ENCODE results near the gene CEP250.
A peak's percentile ranks its signal among the peaks of the same experiment; 100 is the strongest.
"Not testable (repeated sequence)": the region's sequence is repeated elsewhere in the genome, so short reads cannot be mapped to it uniquely, and the experiment has no call there.

The CEP250 gene

DNA sequence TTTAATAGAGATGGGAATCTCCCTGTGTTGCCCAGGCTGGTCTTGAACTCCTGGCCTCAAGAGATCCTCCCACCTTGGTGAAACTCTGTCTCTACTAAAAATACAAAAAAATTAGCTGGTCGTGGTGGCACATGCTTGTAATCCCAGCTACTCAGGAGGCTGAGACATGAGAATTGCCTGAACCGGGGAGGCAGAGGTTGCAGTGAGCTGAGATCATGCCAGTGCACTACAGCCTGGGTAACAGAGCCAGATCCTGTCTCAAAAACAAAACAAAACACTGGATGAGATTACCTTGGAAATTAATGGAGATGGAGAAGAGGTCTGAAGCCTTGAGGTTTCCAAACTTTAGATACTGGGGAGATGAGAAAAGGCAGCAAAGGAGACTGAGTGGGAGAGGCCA lies 2.1 kb downstream of the CEP250 start:
- not testable (repeated sequence) for H3K4me3 ChIP-seq (ENCODE audit: low read length)

DNA sequence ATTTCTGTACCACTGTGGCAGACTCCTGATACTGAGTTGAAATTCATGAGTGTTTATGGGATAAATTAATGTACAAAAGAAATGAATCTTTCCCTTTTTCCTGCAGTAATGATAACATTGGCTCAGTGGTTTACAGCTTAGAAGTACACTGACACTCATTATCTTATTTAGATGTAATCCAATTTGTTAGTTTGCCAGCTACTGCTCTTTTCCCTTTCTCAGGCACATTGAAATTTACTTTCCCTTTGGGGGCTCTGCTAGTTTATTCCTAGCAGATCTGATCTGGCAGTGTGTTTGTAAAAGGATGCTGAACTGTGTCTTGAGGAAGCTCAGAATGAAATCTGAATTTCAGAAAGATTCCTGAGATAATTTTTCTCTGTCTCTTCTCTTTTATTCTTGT lies 3.0 kb downstream of the CEP250 start:
- Histone ChIP-seq H3K4me2 (ENCODE audit: low read length) (peak overlapping the region; percentile 23), H3F3A (ENCODE audit: control insufficient read depth, insufficient read depth) (peaks cover 10% of the 10 kb centered on the region; the same call in 1 of the 2 replicates), H3K9me3 (ENCODE audit: control insufficient read depth, insufficient read depth, low read length) (no peaks in the 10 kb centered on the region), H3K27me3 (ENCODE audit: control insufficient read depth, low read length) (no peaks in the 10 kb centered on the region), H3K4me3 (ENCODE audit: low read length) (no peak overlapping the region), H3K9me2 (replicated peaks; ENCODE audit: control insufficient read depth, low read length) (no peaks in the 10 kb centered on the region), H4K20me1 (ENCODE audit: control insufficient read depth, insufficient read depth, low read depth, low read length) (peaks cover 6% of the 10 kb centered on the region; the same call in 1 of the 2 replicates), H3K4me1 (ENCODE audit: control insufficient read depth, low read length) (peaks cover 43% of the 10 kb centered on the region), H3K36me3 (ENCODE audit: control insufficient read depth, low read length) (peaks cover 33% of the 10 kb centered on the region), H3K27ac (ENCODE audit: low read depth, low read length) (no peak overlapping the region), H3K79me2 (ENCODE audit: control insufficient read depth, low read length) (peaks cover 37% of the 10 kb centered on the region)
- TF ChIP-seq EZH2phosphoT487 (IDR thresholded peaks at IDR 0.05; ENCODE audit: borderline replicate concordance, low read length), result no peak
- TF ChIP-seq, protein P1, sequence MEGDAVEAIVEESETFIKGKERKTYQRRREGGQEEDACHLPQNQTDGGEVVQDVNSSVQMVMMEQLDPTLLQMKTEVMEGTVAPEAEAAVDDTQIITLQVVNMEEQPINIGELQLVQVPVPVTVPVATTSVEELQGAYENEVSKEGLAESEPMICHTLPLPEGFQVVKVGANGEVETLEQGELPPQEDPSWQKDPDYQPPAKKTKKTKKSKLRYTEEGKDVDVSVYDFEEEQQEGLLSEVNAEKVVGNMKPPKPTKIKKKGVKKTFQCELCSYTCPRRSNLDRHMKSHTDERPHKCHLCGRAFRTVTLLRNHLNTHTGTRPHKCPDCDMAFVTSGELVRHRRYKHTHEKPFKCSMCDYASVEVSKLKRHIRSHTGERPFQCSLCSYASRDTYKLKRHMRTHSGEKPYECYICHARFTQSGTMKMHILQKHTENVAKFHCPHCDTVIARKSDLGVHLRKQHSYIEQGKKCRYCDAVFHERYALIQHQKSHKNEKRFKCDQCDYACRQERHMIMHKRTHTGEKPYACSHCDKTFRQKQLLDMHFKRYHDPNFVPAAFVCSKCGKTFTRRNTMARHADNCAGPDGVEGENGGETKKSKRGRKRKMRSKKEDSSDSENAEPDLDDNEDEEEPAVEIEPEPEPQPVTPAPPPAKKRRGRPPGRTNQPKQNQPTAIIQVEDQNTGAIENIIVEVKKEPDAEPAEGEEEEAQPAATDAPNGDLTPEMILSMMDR (IDR thresholded peaks at IDR 0.05; ENCODE audit: low read depth, low read length, poor library complexity, severe bottlenecking), result no peak

More for the DNA sequence above, 2.1 kb downstream of the CEP250 start:
- H3K79me2 ChIP-seq (ENCODE audit: control insufficient read depth, low read length), result peaks cover 37% of the 10 kb centered on the region
- peaks cover 40% of the 10 kb centered on the region for H3K4me1 ChIP-seq (ENCODE audit: control insufficient read depth, low read length)
- not testable (repeated sequence) for H3K9me2 ChIP-seq (replicated peaks; ENCODE audit: control insufficient read depth, low read length); H3K9me3 ChIP-seq (ENCODE audit: control insufficient read depth, insufficient read depth, low read length); H4K20me1 ChIP-seq (ENCODE audit: control insufficient read depth, insufficient read depth, low read depth, low read length); H3K27me3 ChIP-seq (ENCODE audit: control insufficient read depth, low read length); H3K27ac ChIP-seq (ENCODE audit: low read depth, low read length)
- H3F3A ChIP-seq (ENCODE audit: control insufficient read depth, insufficient read depth), result peaks cover 11% of the 10 kb centered on the region; the same call in 1 of the 2 replicates
- peak overlapping the region; percentile 38; the same call in 1 of the 2 replicates for H3K4me2 ChIP-seq (ENCODE audit: low read length)
- peaks cover 30% of the 10 kb centered on the region for H3K36me3 ChIP-seq (ENCODE audit: control insufficient read depth, low read length)

DNA sequence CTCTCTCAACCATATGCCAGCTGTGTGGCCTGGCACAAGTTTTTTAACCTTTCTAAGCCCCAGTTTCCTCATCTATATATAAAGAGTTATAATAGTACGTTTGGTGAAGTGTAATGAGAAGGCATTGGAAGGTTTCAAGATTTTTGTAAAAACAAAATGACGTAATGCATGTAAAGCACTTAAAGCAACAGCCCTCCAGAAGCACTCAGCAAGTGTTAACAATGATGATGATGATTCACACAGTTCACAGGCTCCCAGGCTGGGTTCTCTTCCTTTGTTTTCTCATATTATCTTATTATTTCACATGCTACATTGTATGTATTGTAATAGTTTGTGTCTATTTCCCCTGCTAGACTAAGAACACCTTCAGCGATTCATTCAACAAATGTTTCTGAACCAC lies 6.2 kb downstream of the CEP250 start:
- Histone ChIP-seq H3F3A (ENCODE audit: control insufficient read depth, insufficient read depth) (peaks cover 6% of the 10 kb centered on the region; the same call in 1 of the 2 replicates), H3K4me2 (ENCODE audit: low read length) (no peak overlapping the region), H3K36me3 (ENCODE audit: control insufficient read depth, low read length) (peaks cover 59% of the 10 kb centered on the region), H3K79me2 (ENCODE audit: control insufficient read depth, low read length) (peaks cover 28% of the 10 kb centered on the region), H4K20me1 (ENCODE audit: control insufficient read depth, insufficient read depth, low read depth, low read length) (peaks cover 12% of the 10 kb centered on the region), H3K27me3 (ENCODE audit: control insufficient read depth, low read length) (no peaks in the 10 kb centered on the region), H3K9me3 (ENCODE audit: control insufficient read depth, insufficient read depth, low read length) (no peaks in the 10 kb centered on the region), H3K9me2 (replicated peaks; ENCODE audit: control insufficient read depth, low read length) (no peaks in the 10 kb centered on the region), H3K27ac (ENCODE audit: low read depth, low read length) (no peak overlapping the region), H3K4me3 (ENCODE audit: low read length) (no peak overlapping the region), H3K4me1 (ENCODE audit: control insufficient read depth, low read length) (peaks cover 34% of the 10 kb centered on the region)
- TF ChIP-seq EZH2phosphoT487 (IDR thresholded peaks at IDR 0.05; ENCODE audit: borderline replicate concordance, low read length), result no peak
- TF ChIP-seq, protein P1 (IDR thresholded peaks at IDR 0.05; ENCODE audit: low read depth, low read length, poor library complexity, severe bottlenecking), result no peak

DNA sequence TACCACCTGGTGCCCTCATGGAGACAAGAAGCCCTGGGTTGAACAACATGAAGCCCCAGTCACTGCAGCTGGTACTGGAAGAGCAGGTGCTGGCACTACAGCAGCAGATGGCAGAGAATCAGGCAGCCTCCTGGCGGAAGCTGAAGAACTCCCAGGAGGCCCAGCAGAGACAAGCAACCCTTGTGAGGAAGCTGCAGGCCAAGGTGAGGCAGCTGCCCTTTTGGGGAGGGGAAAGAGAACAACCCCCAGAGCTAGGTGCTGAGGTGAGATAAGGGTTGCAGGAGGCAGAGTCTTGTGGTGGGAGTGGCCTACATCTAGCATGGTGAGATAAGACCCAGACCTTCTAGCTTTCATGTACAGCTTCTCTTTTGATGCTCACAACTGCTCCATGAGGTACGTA lies 7.0 kb downstream of the CEP250 start:
- Histone ChIP-seq H3K27me3 (ENCODE audit: control insufficient read depth, low read length) (no peaks in the 10 kb centered on the region), H3K4me2 (ENCODE audit: low read length) (no peak overlapping the region), H3K36me3 (ENCODE audit: control insufficient read depth, low read length) (peaks cover 64% of the 10 kb centered on the region), H3F3A (ENCODE audit: control insufficient read depth, insufficient read depth) (peaks cover 6% of the 10 kb centered on the region; the same call in 1 of the 2 replicates), H3K4me1 (ENCODE audit: control insufficient read depth, low read length) (peaks cover 30% of the 10 kb centered on the region), H3K9me3 (ENCODE audit: control insufficient read depth, insufficient read depth, low read length) (no peaks in the 10 kb centered on the region), H4K20me1 (ENCODE audit: control insufficient read depth, insufficient read depth, low read depth, low read length) (peaks cover 12% of the 10 kb centered on the region), H3K79me2 (ENCODE audit: control insufficient read depth, low read length) (peaks cover 21% of the 10 kb centered on the region), H3K9me2 (replicated peaks; ENCODE audit: control insufficient read depth, low read length) (no peaks in the 10 kb centered on the region), H3K27ac (ENCODE audit: low read depth, low read length) (no peak overlapping the region), H3K4me3 (ENCODE audit: low read length) (no peak overlapping the region)
- no peak for TF ChIP-seq EZH2phosphoT487 (IDR thresholded peaks at IDR 0.05; ENCODE audit: borderline replicate concordance, low read length)
- TF ChIP-seq, protein P1 (IDR thresholded peaks at IDR 0.05; ENCODE audit: low read depth, low read length, poor library complexity, severe bottlenecking), result no peak

All from DOHH2 (cell line).